T-helper 1 cell treated with Interleukin-12 subunit alpha and Interleukin-12 subunit beta and Interleukin-4 antibody, amounts not matched to agents 30 ng/mL and 1 ng/mL, for 36 hours (primary cell): Measurements from ENCODE around the gene ZDHHC24. TPM values are rescaled to one million over a fixed set of nuclear protein-coding genes. Genes with fewer than 3 reads are reported as not detected.
"Not testable (repeated sequence)": the region's sequence is repeated elsewhere in the genome, so short reads cannot be mapped to it uniquely, and the experiment has no call there.

Experiments used
- intact Hi-C: fragments of 100-400 bp; cut with micrococcal nuclease; formaldehyde crosslinking; loops from one replicate; pipeline ENCODE4 v1.15.1; 2024
- total RNA-seq: library from RNA; stranded (reverse); gene quantifications from 2 replicates; pipeline ENCODE4 v1.2.3, GENCODE V29; 2022

Gene ZDHHC24
- total RNA-seq, 1 donor from 2014 or later = 17.5 TPM

- intact Hi-C loops = loop anchor here (1.0 to 2.0 kb wide), 12 partner anchors 12 to 258 kb away; partner anchors contain the start of genes BBS1, CCDC87, CCS and DPP3
Measured at GRCh38 chr11:66546966-66547661, 1.3 kb upstream of the ZDHHC24 start.

DNA sequence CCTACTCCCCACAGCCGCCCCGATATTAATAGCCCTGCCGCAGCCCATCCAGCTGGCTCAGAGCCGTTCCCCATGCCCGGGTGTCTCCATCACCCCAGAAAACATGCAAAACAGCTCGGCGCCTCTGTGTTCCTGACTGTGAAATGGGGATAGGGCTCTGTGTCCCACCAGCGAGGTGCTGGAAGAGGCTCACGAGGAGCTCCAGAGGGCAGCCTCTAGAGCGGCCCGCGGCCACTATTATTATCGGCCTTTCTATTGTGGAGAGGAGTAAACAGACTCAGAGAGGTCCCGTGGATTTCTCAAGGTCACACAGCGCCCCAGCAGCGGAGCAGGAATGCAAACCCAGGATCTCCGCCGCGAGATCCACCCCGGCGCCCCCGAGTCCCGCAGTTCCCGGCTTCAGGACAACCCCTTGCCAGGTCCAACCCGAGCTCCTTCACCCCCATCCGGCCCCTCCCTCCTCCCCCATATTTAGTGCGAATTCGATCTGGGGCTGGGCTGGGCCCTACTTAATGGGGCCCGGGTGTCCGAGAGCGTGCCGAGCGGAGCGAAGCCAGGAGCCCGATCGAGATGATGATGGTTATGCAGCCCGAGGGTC, 619 bp upstream of the ZDHHC24 start, which contains the start of gene ACTN3:
ACTN3 (plus strand) TSS at position 536 of the 598 bp plus-strand sequence; CDS start at position 571, 35 bp downstream.
- intact Hi-C loops = loop anchor here (1.0 to 2.0 kb wide), 12 partner anchors 13 to 257 kb away; partner anchors contain the start of genes BBS1, CCDC87, CCS and DPP3

- intact Hi-C loops = not testable (repeated sequence)
Measured at GRCh38 chr11:66544952-66545351, 896 bp downstream of the ZDHHC24 start.

DNA sequence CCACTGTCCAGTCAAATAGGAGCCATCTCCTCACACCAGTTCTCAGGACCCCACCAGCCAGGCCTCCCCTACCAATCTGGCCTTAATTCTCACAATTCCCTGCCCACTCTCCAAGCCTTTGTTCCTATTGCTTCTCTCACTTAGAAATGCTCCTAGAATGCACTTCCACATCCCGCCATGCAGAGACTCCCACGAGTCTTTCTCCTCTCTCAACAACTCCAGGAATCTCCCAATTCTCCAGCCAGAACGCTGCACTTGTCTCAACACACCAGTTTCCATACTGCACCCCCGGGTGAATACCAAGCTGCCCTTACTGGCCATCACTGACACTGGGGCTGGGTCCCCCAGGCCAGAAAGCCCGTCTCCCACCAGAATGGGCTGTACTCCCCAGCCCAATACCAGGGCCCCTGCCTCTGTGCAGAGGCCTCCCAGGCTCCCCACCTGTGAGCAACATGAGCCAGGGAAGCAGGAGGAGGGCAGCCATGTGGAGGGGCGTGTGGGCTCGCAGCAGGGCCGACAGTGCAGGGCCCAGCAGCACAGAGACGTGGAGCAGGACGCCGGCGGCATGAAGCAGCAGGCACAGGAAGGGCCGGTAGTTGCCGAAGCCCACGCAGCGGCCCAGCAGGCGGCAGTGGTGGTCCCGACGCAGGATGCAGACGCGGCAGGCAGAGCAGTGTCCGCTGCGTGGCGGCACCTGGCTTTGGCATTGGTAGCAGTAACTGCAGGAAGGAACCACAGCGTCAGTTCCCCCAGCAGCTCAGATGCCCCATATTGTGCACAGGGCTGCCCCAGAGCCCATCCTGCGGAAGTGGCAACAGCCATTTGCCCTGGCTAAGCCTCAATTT, 2.4 kb downstream of the ZDHHC24 start:
- intact Hi-C loops = no loop called here

DNA sequence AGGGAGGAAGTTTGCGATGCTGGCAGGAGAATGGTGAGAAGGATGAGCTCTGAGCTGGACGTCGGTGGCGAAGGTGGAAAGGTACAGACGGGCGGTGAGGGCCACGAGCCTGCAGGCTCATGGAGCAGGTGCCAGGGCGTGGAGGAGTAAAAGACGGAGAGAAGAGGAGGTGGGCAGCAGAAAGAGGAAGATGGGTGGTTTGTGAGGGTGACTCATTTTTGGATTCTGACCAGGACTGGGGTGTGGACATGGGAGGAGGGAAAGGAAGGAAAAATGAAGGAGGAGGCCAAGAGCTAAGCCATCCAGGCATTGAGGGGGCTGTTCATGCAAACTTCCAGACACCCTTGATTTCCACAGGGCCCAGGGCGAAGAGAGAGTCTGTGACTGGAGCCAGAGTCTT, 3.5 kb downstream of the ZDHHC24 start:
- intact Hi-C loops = no loop called here

DNA sequence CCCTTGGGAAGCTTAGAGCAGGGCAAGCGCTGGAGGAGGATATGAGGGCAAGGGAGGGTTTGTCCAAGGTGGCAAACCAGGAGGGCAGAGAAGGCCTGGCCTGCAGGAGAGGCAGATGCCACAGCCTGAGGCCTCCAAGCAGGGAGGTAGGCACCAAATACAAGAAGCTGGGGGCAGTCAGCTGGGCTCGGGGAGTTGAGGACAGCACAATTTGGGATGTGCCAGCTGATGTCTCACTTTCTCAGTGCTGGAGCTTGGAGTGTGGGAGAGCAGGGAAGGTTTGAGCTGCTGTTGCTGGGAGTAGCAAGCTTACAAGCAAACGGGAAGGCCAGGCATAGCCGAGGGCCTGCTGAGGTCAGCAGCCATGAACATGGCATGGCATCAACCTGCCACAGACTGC, 4.0 kb downstream of the ZDHHC24 start:
- intact Hi-C loops = no loop called here

DNA sequence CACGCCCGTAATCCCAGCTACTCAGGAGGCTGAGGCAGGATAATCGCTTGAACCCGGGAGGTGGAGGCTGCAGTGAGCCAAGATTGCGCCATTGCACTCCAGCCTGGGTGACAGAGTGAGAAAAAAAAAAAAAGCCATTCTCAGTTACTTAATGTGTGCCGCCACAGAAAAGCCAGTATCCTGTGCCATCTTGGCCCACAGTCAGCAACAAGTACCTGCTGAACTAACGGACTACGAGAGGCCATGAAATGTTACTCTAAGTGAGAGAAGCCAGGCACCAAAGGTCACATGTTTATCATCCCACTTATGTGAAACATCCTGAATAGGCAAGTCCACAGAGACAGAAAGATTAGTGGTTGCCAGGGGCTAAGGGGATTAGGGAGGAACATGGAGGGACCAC, 5.2 kb downstream of the ZDHHC24 start:
- intact Hi-C loops = not testable (repeated sequence)

DNA sequence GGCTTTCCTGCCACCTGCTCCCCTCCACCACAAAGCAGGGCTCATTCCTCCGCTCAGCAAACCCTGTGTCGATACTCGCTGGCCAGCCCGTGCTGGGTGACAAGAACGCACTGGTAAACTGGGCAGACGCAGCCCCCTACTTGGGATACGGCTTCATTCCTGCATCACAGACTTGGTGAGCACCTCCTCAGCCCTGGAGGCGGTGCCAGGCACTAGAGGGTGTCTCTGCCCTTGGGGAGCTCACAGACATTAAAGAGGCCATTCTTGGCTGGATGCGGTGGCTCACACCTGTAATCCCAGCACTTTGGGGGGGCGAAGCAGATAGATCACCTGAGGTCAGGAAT, 6.0 kb downstream of the ZDHHC24 start:
- intact Hi-C loops = no loop called here

DNA sequence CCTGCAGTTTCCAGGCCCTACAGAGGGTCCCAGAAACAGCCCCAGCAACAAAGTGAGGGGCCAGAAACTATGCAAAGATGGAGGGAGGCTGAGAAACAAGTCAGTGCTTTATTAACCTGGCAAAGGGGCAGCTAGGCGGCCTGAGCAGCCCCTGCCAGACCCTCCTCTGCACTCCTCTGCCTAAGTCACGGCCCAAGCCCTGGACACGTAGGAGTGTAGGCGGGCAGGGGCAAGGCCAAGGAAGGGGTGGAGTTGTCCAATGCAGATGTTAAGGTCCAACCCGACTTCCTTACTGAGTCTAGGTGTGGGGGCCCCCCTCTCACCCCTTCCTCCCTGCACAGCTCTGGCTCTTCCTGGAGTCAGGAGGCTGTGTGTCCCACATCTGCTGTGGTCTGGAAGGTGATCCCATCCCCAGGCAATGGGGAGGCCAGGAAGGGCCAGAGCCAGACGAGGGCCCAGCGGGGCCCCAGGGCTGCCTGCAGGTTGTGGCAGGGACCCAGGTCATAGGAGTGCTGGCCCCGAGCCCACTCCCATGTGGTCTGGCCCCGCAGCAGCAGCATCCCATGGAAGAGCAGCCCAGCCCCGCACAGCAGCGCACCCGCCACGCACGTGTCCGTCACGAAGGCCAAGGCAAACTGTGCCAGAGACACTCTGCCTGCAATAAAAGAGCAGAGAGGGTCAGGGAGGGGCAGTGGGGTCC, 6.5 kb downstream of the ZDHHC24 start:
- intact Hi-C loops = no loop called here

- intact Hi-C loops = no loop called here
Measured at GRCh38 chr11:66532784-66533183, 13.1 kb downstream of the ZDHHC24 start.

GRCh38 chr11:66531841-66532240, 14.0 kb downstream of the ZDHHC24 start:
- intact Hi-C loops = no loop called here

DNA sequence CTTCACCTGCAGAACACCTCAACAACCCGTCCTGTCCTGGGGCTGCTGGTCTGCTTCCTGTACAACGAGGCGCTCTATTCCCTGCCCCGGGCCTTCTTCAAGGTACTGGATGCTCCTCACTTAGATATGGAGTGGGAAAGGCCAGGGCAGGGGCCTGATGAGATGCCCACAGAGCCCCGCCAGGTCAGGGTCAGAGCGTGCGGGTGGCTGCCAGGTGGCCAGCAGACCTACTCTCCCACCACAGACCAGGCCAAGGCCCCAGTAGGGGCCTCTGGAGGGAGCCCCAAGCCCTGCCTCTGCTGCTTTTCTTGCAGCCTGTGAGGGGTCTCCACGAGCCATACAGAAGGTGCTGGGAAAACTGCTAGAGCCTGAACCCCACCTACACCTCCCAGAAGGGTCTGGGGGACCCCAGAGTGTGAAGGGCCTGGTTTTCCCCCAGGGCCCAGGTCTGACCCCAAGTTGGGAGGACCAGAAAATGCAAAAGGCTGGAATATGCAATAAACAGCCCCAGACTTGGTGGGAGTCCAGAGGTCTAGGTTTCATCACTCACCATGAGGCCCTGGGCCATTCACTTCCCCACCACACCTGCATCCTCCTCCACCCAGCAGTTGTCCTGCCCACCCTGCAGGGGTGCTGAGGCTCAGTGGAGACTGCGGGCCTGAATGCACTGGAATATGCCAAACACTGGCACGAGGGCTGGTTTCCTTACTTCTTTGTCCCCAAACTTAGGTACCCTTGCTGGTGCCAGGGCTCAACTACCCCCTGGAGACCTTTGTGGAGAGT, 14.7 kb downstream of the ZDHHC24 start:
- intact Hi-C loops = no loop called here

GRCh38 chr11:66529655-66530054, 16.2 kb downstream of the ZDHHC24 start:
- intact Hi-C loops = no loop called here

DNA sequence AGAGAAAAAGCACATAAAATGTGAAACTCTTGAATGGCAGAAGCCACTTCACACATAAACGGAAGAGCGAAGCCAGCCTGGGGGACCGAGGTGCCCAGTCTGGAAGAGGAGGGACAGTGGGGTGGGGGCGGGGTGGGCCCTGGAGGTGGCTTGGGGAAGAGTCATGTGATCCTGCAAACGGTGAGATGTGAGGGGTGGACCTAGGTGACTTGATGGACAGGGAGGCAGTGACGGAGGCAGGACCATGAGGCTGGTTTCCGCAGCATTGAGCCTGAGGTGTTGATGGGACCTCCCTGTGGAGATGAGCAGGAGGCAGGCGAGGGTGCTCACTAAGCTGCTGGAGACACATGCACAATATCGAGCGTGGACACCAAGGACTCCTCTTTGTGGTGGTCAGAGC, 16.8 kb downstream of the ZDHHC24 start:
- intact Hi-C loops = no loop called here

DNA sequence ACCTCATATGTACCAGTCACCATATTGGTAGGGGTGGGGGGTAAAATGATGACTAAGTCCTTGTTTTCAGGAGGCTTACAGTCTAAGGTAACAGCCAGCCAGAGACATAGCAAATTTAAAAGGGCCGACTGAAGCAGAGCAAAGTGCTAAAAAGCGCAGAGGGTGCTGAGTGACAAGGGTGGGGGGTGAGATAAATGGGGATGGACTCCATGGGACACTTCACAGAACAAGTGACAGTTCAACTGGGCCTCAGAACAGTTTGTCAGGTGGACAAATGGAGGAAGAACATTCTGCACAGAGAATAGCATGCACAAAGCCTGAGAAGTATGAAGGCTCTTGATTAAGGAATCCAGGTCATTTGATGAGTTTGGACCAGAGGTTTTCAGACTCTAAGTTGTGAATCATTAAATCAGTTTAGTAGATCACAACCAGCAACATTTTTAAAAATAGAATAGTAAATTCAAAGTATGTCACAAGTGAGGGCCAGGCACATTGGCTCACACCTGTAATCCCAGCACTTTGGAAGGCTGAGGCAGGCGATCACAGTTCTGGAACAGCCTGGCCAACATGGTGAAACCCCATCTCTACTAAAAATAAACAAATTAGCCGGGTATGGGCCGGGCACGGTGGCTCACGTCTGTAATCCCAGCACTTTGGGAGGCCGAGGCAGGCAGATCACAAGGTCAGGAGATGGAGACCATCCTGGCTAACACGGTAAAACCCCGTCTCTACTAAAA, 21.4 kb downstream of the ZDHHC24 start:
- intact Hi-C loops = no loop called here

GRCh38 chr11:66523611-66524010, 22.2 kb downstream of the ZDHHC24 start:
- intact Hi-C loops = no loop called here

DNA sequence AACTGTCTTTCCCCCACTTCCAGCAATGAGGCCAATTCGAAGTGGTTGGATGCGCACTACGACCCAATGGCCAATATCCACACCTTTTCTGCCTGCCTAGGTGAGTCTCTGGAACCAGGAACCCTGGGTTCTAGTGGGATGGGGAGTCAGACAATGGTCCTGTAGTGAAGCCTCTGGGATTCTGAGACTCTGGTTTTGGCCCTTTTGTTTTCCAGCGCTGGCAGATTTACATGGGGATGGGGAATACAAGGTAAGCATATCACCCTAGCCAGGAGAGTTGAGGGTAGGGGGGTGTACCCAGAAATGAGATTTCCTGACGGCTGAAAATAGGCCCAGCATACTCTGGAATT, 34.9 kb downstream of the ZDHHC24 start:
- intact Hi-C loops = loop anchor here (1.0 kb wide), 6 partner anchors 31 to 167 kb away; partner anchors contain the start of genes ACTN3, DPP3, PELI3 and ZDHHC24

- intact Hi-C loops = loop anchor here (1.0 kb wide), 6 partner anchors 30 to 168 kb away; partner anchors contain the start of genes ACTN3, DPP3, PELI3 and ZDHHC24
Measured at GRCh38 chr11:66510271-66510989, 35.4 kb downstream of the ZDHHC24 start, which contains the start of gene BBS1. Gene BBS1 (plus strand): TSS chr11:66510635. CDS start chr11:66510660, 25 bp downstream.

GRCh38 chr11:66509131-66509561, 36.7 kb downstream of the ZDHHC24 start:
- intact Hi-C loops = no loop called here
